Astrocyte of the cerebellum (primary cell): ENCODE measurements around the gene DIAPH1.

ENCODE experiments used
- DNase-seq: peaks from one replicate; pipeline ENCODE4 v3.0.0-alpha.2; 2011; ENCODE audit warnings: low read depth
- H3K4me3 ChIP-seq: 2 replicates; pipeline ENCODE4 v1.5.1; 2011; ENCODE audit warnings: mild to moderate bottlenecking, low read depth, low read length, moderate library complexity
- CTCF ChIP-seq: IDR thresholded peaks from 2 replicates; pipeline ENCODE4 v1.5.1; 2012; ENCODE audit warnings: low read length, low read depth, moderate library complexity, mild to moderate bottlenecking; ENCODE audit errors: missing control alignments
- in situ Hi-C: cut with HindIII; loops from 2 replicates; pipeline ENCODE4 v1.10.0; 2017; ENCODE audit warnings: low sequenced_read_pairs

Gene DIAPH1

DNA sequence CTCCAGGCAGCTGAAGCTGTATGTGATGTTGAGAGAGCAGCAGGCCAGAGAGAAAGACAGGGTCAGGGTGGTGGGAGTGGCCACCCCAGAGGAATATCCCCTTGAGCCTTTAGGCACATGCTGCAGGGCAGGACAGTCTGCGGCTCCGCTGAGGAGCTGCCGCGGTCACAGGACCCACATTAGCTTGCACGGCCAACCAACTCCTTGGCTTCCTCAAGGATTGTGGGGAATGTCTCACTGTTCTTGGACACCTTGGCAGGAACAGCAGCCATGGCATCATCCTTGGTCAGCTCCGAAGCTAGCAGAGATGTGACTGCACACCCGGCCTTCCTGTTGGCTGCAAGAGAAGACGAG is 102.2 kb downstream of the DIAPH1 start:
- in situ Hi-C loops, result loop anchor here (5.0 kb wide), 1 partner anchor 34 kb away; no protein-coding TSS in a partner anchor
- H3K4me3 ChIP-seq, result no peak overlapping the region
- no peak for TF ChIP-seq CTCF
- DNase-seq, result no peak

DNA sequence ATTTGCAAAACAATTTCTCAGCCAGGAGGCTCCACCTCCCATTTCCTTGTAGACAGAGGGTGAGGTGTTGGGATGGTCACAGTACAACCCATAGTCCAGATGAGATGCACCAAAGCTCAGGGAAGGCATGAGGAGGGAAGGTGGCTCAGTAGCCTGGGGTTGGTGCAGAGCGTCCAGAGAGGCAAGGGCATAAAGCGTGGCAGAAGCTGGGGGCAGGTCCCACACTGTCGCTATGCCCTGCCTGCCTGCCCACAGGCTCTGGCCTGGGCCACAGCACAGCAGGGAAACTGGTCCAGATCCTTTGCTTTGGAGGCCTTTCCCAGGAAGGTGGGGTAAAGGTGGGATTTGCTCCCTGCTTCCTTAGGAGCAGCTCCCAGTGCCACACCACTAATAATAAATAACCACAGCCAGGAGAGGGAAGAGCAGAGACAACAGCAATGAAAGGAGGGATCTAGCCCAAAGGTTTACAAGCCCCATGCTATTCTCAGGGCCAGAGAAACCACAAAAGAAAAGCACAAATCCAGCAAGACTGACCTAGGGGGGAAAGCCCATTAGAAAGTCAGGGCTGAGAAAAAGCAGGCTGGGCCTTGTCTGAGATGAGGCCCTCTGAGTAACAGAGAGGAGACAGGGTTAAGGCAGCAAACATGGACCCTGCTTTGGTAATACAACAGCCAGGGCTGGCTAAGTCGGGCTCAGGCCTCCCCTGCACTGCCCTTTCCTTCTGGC is 102.7 kb downstream of the DIAPH1 start:
- in situ Hi-C loops, result loop anchor here (5.0 kb wide), 1 partner anchor 34 kb away; no protein-coding TSS in a partner anchor
- no peak overlapping the region for H3K4me3 ChIP-seq
- no peak for DNase-seq
- TF ChIP-seq CTCF, result no peak

DNA sequence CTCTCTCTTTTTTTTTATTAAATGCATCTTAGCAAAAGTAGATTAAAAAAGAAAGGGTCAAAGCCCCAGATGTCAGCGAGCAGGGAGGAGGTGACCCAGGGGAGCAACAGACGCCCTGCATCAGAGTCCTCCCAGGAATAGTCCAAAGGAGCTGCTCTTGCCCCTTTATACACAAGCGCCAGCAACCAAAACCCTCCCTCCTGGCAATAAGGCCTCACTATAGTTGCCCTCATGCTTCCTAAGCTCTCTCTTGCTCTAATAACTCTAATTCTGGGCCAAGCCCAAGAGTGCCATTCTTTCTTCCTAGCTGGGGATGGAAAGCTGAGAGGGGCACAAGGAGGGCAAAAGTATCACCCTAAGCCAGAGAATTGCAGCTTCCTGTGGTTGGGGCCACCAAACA is 103.7 kb downstream of the DIAPH1 start:
- no peak overlapping the region for H3K4me3 ChIP-seq
- TF ChIP-seq CTCF, result no peak
- in situ Hi-C loops, result loop anchor here (5.0 kb wide), 1 partner anchor 33 kb away; no protein-coding TSS in a partner anchor
- DNase-seq, result no peak

- peak overlapping the region; percentile 35 for H3K4me3 ChIP-seq
- in situ Hi-C loops, result loop anchor here (5.0 kb wide), 1 partner anchor 32 kb away; no protein-coding TSS in a partner anchor
- TF ChIP-seq CTCF, result no peak
- DNase-seq, result peak; percentile 67
Observed at GRCh38 chr5:141514330-141515133, 104.3 kb downstream of the DIAPH1 start.

DNA sequence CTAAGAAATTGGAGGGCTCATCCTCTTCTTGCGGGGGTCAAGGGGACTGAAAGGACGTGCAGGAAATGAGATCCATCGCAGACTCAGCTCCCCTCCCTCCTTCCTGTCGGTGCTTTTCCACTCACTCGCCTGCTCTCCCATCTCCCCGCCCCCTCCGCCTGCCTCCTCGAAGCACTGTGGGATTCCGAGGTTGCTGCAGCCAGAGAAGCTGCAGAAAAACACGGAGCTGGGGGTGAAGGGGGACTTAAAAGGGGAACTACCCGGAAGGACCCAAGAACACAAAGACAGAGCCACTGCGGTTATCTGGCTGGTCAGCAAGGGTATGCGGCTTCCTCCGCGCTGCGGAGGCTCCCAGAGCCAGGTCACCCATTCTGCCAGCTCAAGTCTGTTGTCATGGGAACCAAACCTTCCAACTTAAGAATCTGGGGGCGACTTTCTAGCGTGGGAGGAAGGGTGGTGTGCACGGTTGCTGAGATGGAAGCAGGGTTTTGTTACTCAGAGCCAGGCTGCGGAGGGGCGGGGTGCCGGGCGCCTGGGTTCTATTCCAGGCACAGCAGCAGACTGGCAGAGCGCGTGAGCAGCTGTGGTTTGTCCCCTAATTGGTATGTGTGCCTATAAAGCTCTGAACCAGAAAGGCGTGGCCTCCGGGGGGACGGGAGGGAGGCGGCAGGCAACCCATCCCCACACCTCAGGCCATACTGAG is 105.0 kb downstream of the DIAPH1 start:
- in situ Hi-C loops, result no loop called here
- peak; percentile 73 for DNase-seq
- peak overlapping the region; percentile 35 for H3K4me3 ChIP-seq
- TF ChIP-seq CTCF, result no peak

DNA sequence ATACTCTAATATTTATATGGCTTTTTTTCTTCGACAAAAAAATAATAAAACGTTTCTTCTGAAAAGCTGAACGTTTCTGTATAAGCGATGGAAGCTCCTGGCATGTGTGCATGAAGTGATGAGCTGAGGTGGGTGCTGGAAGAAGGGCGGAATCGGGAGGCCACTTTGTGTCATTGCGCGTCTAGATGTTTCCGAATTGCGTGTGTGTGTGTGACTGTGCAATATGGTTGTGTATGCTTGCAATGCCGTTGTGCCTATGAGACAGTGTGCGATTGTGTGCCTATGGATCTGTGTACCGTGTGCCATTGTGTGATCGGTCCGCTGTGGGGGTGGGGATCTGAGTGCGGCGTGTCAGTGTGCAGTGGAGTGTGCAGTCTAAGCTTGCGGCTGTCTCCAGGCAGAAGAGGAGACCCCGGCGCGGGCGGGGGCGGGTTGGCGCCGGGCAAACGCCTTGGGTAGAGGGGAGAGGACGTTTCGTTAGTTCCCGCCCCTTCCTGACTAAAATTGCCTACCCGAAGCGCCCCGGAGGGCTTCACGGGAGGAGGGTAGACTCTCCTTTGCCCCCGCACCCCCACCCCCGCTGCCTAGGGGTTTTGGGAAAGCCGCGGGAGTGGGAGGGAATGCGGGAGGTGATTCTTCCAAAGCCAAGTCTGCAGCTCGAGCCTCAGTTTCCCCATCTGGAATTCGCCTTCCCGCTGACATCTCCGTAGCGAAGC is 105.7 kb downstream of the DIAPH1 start:
- TF ChIP-seq CTCF, result no peak
- in situ Hi-C loops, result no loop called here
- no peak for DNase-seq
- peak overlapping the region; percentile 35 for H3K4me3 ChIP-seq
